NK-92 treated with Interleukin-12 subunit alpha and Interleukin-12 subunit beta, amount 100 ng/mL, for 24 hours (cell line): Measurements from ENCODE around the gene HPS5.

ENCODE experiments used
- DNase-seq: peaks from one replicate; lab custom pipeline; 2025; lab: John Stamatoyannopoulos, UW

The HPS5 gene

GRCh38 chr11:18320617-18321016 lies 1.3 kb downstream of the HPS5 start:
- no peak for DNase-seq

GRCh38 chr11:18319914-18320313 lies 2.0 kb downstream of the HPS5 start:
- DNase-seq = no peak

GRCh38 chr11:18317551-18317950 lies 4.4 kb downstream of the HPS5 start:
- no peak for DNase-seq

- no peak for DNase-seq
Observed at GRCh38 chr11:18315893-18316292, 6.0 kb downstream of the HPS5 start.

GRCh38 chr11:18314784-18315523 lies 7.0 kb downstream of the HPS5 start:
- DNase-seq = no peak

GRCh38 chr11:18313965-18314763 lies 7.8 kb downstream of the HPS5 start:
- DNase-seq = no peak

- DNase-seq = no peak
Observed at GRCh38 chr11:18312663-18313420, 9.1 kb downstream of the HPS5 start.

- no peak for DNase-seq
Observed at GRCh38 chr11:18312012-18312411, 9.9 kb downstream of the HPS5 start.

GRCh38 chr11:18310800-18311340 lies 11.1 kb downstream of the HPS5 start:
- DNase-seq = no peak

- DNase-seq = no peak
Observed at GRCh38 chr11:18309691-18310090, 12.2 kb downstream of the HPS5 start.

- no peak for DNase-seq
Observed at GRCh38 chr11:18308242-18308641, 13.7 kb downstream of the HPS5 start.

- DNase-seq = no peak
Observed at GRCh38 chr11:18307461-18308139, 14.3 kb downstream of the HPS5 start.

GRCh38 chr11:18304745-18305144 lies 17.2 kb downstream of the HPS5 start:
- no peak for DNase-seq

- no peak for DNase-seq
Observed at GRCh38 chr11:18299721-18300120, 22.2 kb downstream of the HPS5 start.

GRCh38 chr11:18295316-18295715 lies 26.6 kb downstream of the HPS5 start:
- no peak for DNase-seq

- DNase-seq = no peak
Observed at GRCh38 chr11:18294862-18295261, 27.1 kb downstream of the HPS5 start.

- DNase-seq = no peak
Observed at GRCh38 chr11:18288911-18289310, 33.0 kb downstream of the HPS5 start.

GRCh38 chr11:18285841-18286240 lies 36.1 kb downstream of the HPS5 start:
- DNase-seq = no peak

- DNase-seq = no peak
Observed at GRCh38 chr11:18282626-18283025, 39.3 kb downstream of the HPS5 start.

GRCh38 chr11:18280438-18281045 lies 41.4 kb downstream of the HPS5 start:
- no peak for DNase-seq

GRCh38 chr11:18277565-18278271 lies 44.2 kb downstream of the HPS5 start:
- DNase-seq = no peak
